Liver (tissue), 9 donors: ENCODE measurements around the gene RALGPS2. TPM values are rescaled to one million over a fixed set of nuclear protein-coding genes. Genes with fewer than 3 reads are reported as not detected.

Experiments used
- DNase-seq: peaks from one replicate; pipeline ENCODE4 v3.0.0-alpha.2; 2017; ENCODE audit warnings: low spot score
- H3K27ac ChIP-seq, 2 donors: one replicate each; pipeline ENCODE4 v1.7.0; 2013; ENCODE audit warnings: inconsistent platforms in 2 of 2, low read length in 2 of 2, control low read depth in 1 of 2, low read depth in 1 of 2, mild to moderate bottlenecking in 1 of 2
- H3K27me3 ChIP-seq, 4 donors: one replicate each; pipeline versions ENCODE4 v1.6.1 to v1.7.0; 2013; ENCODE audit warnings: low read length in 3 of 4, inconsistent platforms in 1 of 4, mild to moderate bottlenecking in 1 of 4, moderate library complexity in 1 of 4; ENCODE audit not compliant: control insufficient read depth in 4 of 4, insufficient read depth in 4 of 4
- H3K36me3 ChIP-seq, 4 donors: one replicate each; pipeline versions ENCODE4 v1.6.1 to v1.7.0; 2013; ENCODE audit warnings: low read length in 3 of 4, mild to moderate bottlenecking in 3 of 4, low read depth in 1 of 4, moderate library complexity in 1 of 4; ENCODE audit not compliant: control insufficient read depth in 4 of 4, insufficient read depth in 3 of 4
- H3K4me1 ChIP-seq, 4 donors: one replicate each; pipeline versions ENCODE4 v1.6.1 to v1.7.0; 2013; ENCODE audit warnings: low read length in 3 of 4, mild to moderate bottlenecking in 3 of 4, moderate library complexity in 1 of 4; ENCODE audit not compliant: control insufficient read depth in 4 of 4, insufficient read depth in 4 of 4
- H3K4me3 ChIP-seq, 3 donors: one replicate each; pipeline versions ENCODE4 v1.6.1 to v1.7.0; 2013; ENCODE audit warnings: low read length in 3 of 3, control low read depth in 1 of 3, low read depth in 1 of 3, mild to moderate bottlenecking in 1 of 3
- H3K9ac ChIP-seq, 2 donors: one replicate each; pipeline ENCODE4 v1.7.0; 2013; ENCODE audit warnings: low read length in 2 of 2, mild to moderate bottlenecking in 2 of 2, moderate library complexity in 2 of 2, control low read depth in 1 of 2, low read depth in 1 of 2
- H3K9me3 ChIP-seq, 4 donors: one replicate each; pipeline versions ENCODE4 v1.6.1 to v1.7.0; 2013; ENCODE audit warnings: low read length in 3 of 4; ENCODE audit not compliant: control insufficient read depth in 4 of 4
- ATF3 ChIP-seq: IDR thresholded peaks from 2 replicates; pipeline ENCODE4 v1.6.1; 2016; ENCODE audit warnings: antibody characterized with exemption
- CTCF ChIP-seq: fragments of 150-350 bp; IDR thresholded peaks from 2 replicates; pipeline ENCODE4 v1.5.1; 2017; ENCODE audit warnings: improper control_type of control experiment, low read depth, low read length; ENCODE audit not compliant: missing input control
- FOXA1 ChIP-seq: IDR thresholded peaks from 2 replicates; pipeline ENCODE4 v1.6.1; 2016; ENCODE audit warnings: antibody characterized with exemption
- FOXA2 ChIP-seq: IDR thresholded peaks from 2 replicates; pipeline ENCODE4 v1.6.1; 2016; ENCODE audit warnings: antibody characterized with exemption
- GABPA ChIP-seq, 2 donors: IDR thresholded peaks in 1 of 2; conservative IDR thresholded peaks in 1 of 2; 2 replicates each; pipeline ENCODE4 v1.6.1; 2016; ENCODE audit warnings: antibody characterized with exemption in 2 of 2, mild to moderate bottlenecking in 1 of 2, moderate library complexity in 1 of 2
- HNF4A ChIP-seq, 2 donors: conservative IDR thresholded peaks; 2 replicates each; pipeline ENCODE4 v1.6.1; 2016; ENCODE audit warnings: antibody characterized with exemption in 2 of 2, mild to moderate bottlenecking in 2 of 2
- HNF4G ChIP-seq: IDR thresholded peaks from 2 replicates; pipeline ENCODE4 v1.6.1; 2016; ENCODE audit warnings: antibody characterized with exemption
- JUND ChIP-seq, 2 donors: IDR thresholded peaks; 2 replicates each; pipeline ENCODE4 v1.6.1; 2016; ENCODE audit warnings: antibody characterized with exemption in 2 of 2
- MAX ChIP-seq: IDR thresholded peaks from 2 replicates; pipeline ENCODE4 v1.6.1; 2016; ENCODE audit warnings: antibody characterized with exemption
- NR2F2 ChIP-seq: IDR thresholded peaks from 2 replicates; pipeline ENCODE4 v1.6.1; 2016; ENCODE audit warnings: antibody characterized with exemption
- REST ChIP-seq: IDR thresholded peaks from 2 replicates; pipeline ENCODE4 v1.6.1; 2016; ENCODE audit warnings: antibody characterized with exemption, mild to moderate bottlenecking
- RXRA ChIP-seq, 2 donors: IDR thresholded peaks; 2 replicates each; pipeline ENCODE4 v1.6.1; 2017 to 2018; ENCODE audit warnings: antibody characterized with exemption in 2 of 2, mild to moderate bottlenecking in 1 of 2
- SP1 ChIP-seq: IDR thresholded peaks from 2 replicates; pipeline ENCODE4 v1.6.1; 2018; ENCODE audit warnings: antibody characterized with exemption, mild to moderate bottlenecking
- TAF1 ChIP-seq: conservative IDR thresholded peaks from 2 replicates; pipeline ENCODE4 v1.6.1; 2016; ENCODE audit warnings: antibody characterized with exemption, mild to moderate bottlenecking
- ZBTB33 ChIP-seq: IDR thresholded peaks from 2 replicates; pipeline ENCODE4 v1.6.1; 2016; ENCODE audit warnings: antibody characterized with exemption
- WGBS: extraction: QIAGEN DNeasy Blood & Tissue Kit; methylation state at CpG from one replicate; pipeline ENCODE4 v1.1.7; 2013; 5-methylcytosine and 5-hydroxymethylcytosine counted together
- polyA plus RNA-seq, 2 donors: library from polyadenylated mRNA; stranded (reverse) in 1 of 2; unstranded in 1 of 2; fragments of 200-250 nt in 1 of 2; fragments of >200 nt in 1 of 2; fragmentation: Nextera tagmentation in 1 of 2; extraction: Ambion mirVana in 1 of 2; gene quantifications; one replicate each; pipeline versions ENCODE4 v1.2.1 to v1.2.3, GENCODE V29; 2013 to 2015
- total RNA-seq, 2 donors: library from RNA; depleted of rRNA; stranded (reverse); fragments of >200 nt; gene quantifications; one replicate each; pipeline ENCODE4 v1.2.3, GENCODE V29; 2014
- donor health status: healthy.
- donor health status: healthy.
- donor health status: healthy.
- donor health status: healthy.
- donor health status: healthy.

RALGPS2 gene
- total and polyA plus RNA-seq, 4 donors, result 8.1 to 39.2 (median 16.9) TPM

GRCh38 chr1:178864326-178864725 is 139.3 kb downstream of the RALGPS2 start (continued):
- TF ChIP-seq TAF1, result no peak

- Histone ChIP-seq H3K9ac (peak overlapping the region; percentile 82 to 88), H3K4me3 (peak overlapping the region in 2 of 3 donors; percentile 34 to 39), H3K27ac (peak overlapping the region; percentile 77), H3K36me3 (peaks cover 0 to 3% (median under 1%) of the 10 kb centered on the region in 4 donors), H3K27me3 (no peaks in the 10 kb centered on the region), H3K9me3 (no peaks in the 10 kb centered on the region), H3K4me1 (peaks cover 3 to 24% (median 17%) of the 10 kb centered on the region in 4 donors)
- WGBS, result 32% methylated on average over 5 of the region's 5 CpGs
- no peak for TF ChIP-seq TAF1
- peak; percentile 12 for TF ChIP-seq NR2F2
- no peak for DNase-seq
Measured at GRCh38 chr1:178867670-178868069, 142.6 kb downstream of the RALGPS2 start.

- Histone ChIP-seq H3K9me3 (no peaks in the 10 kb centered on the region), H3K4me3 (peak overlapping the region in 1 of 3 donors; percentile 16), H3K27ac (peak overlapping the region; percentile 2 to 69), H3K4me1 (peaks cover 3 to 25% (median 19%) of the 10 kb centered on the region in 4 donors), H3K27me3 (no peaks in the 10 kb centered on the region), H3K36me3 (peaks cover 0 to 3% (median under 1%) of the 10 kb centered on the region in 4 donors), H3K9ac (peak overlapping the region; percentile 39 to 82)
- TF ChIP-seq ZBTB33 (no peak), REST (no peak), HNF4A (conservative IDR thresholded peaks at IDR 0.05) (no peak), FOXA2 (no peak), CTCF (no peak), FOXA1 (no peak), GABPA (IDR thresholded peaks at IDR 0.05 in 1 of 2, conservative IDR thresholded peaks at IDR 0.05 in 1 of 2) (no peak), JUND (IDR thresholded peaks at IDR 0.05) (no peak), ATF3 (no peak), TAF1 (no peak), RXRA (IDR thresholded peaks at IDR 0.05) (no peak), SP1 (no peak), MAX (no peak), HNF4G (no peak), NR2F2 (no peak)
- no peak for DNase-seq
- WGBS, result 64% methylated on average over 1 of the region's 1 CpG
Measured at GRCh38 chr1:178868706-178869105, 143.7 kb downstream of the RALGPS2 start.
